HG03432 (cell line): ENCODE data around the gene SEMA3E.
A peak's percentile ranks its signal among the peaks of the same experiment; 100 is the strongest.
"Not testable (repeated sequence)": the region's sequence is repeated elsewhere in the genome, so short reads cannot be mapped to it uniquely, and the experiment has no call there.

Source experiments
- ATAC-seq: cut with Tn5 transposase; IDR thresholded peaks from one replicate; pipeline ENCODE4 v1.9.1; 2021; ENCODE audit warnings: mild to moderate bottlenecking, moderate library complexity; ENCODE audit not compliant: unreplicated experiment

The SEMA3E gene

DNA sequence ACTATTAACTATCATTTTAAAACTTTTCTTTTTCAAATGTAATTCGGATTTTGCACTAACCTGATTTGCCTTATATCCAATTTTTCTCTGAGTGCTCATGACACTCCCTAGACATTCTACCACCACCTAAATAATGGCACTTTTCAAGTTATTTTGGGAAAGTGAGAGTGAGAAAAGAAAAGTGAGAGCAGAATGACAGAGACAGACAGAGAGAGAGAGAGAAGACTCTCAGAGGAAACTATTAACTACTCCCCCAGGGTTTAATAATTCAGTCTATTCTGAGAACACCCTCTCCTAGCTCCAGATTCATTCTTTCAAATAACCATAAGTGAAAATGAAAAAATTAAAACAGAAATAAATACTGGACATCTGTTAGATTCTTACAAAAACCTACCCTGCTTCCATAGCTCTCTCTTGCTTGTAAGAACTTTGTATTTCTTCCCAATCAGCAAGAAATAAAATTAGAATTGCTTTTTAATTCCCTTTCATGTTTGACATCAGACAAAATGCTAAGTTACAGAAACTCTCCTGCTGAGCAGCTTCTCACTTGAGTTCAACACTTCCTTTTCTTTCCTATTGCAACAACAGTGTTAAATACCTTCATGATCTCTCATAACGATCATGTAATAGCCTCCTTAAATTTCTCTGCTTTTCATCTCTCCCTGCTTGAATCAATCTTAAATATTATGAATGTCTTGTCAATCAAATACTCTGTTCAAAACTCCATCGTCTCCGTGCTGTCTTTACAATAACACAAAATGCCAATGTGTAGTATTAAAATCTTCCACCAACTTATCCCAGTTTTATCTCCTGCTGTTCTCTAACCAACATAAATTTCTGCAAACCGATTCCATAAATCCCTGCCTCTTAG, 191.7 kb downstream of the SEMA3E start:
- peak; percentile 95 for ATAC-seq

DNA sequence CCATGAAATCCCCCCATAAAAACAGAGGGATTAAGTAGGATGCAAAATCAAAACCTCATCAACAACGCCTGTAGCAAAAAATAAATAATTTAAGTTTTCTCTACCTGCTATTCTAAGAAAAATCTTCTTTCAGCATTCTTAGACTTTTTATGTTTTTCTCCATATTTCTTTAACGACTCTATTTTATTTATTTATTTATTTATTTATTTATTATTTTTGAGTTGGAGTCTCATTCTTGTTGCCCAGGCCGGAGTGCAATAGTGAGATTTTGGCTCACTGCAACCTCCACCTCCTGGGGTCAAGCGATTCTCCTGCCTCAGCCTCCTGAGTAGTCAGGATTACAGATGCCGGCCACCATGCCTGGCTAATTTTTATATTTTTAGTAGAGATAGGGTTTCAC, 192.5 kb downstream of the SEMA3E start:
- ATAC-seq: no peak

DNA sequence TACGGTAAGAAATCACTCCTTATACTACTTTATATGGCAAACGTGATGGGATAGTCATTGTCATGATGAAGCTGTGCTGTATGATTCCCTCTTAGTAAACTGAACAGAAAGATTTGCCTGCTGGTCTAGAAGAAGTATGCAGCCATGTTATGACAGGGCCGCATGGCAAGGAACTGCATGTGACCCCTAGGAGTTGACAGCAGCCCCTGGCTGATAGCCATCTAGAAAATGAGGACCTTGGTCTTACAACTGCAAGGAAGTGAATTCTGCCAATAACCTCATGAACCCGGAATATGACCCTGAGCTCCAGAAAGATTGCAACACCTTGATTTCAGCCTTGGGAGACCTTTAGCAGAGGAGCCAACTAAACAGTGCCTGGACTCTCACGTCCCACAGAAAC, 193.3 kb downstream of the SEMA3E start:
- no peak for ATAC-seq

DNA sequence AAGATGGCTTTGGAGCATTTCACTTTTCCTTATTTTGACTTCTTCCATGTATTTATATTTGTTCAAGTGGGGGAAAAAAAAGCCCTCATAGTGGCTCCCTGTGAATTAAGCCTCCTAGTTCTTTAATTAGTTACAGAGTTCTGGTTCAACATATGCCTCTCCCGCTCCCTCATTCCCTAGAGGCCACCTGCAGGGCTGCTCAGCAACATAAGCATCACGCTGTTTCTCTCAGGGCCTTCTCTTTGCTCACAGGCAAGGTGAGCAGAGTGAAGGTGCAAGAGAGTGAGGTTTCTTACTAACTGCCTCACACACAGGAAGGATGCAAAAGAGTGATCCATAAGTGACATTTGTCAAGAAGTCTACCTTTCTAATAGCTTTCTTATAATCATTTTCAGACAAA, 196.7 kb downstream of the SEMA3E start:
- no peak for ATAC-seq

DNA sequence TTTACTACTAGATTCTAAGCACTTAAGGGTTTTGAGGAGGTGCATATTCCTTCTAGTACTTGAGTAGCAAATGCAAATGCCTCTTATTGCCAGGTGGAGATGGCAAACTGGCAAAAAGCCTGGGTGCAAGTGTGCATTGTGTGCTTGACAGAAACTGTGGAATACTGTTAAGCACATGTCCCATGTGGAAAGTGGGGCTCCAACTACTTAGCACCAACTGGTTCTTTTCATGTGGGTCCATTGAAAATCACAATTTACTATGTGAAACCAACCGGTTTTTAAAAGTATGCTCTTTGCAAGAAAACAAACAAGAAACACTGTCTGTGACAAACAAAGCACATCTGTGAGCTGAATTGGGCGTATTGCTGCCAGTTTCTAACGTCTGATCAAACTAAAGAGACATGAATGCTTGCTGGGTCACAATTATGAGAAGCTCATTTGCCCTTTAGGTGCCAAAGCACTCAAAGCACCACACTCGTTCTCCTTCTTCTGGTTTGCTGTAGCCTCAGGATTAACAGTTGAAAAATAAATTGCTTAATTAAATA, 197.4 kb downstream of the SEMA3E start:
- no peak for ATAC-seq

DNA sequence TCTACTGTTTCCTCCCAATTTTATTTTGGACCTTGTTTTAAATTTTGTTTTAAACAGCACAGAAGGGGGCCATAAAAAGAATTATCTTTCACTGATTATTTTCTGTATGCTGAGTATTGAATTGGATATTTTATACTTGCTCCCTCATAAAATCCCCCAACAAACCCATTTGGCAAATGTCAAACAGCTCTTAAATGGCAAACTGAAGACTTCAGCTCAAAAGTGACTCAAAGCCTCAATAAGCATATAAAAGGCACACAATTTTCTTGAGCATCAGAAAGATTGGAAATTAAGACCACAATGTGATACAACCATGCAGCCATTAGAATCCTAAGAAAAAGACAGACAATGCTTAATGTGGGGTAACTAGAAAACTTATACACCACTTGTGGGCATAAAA, 199.2 kb downstream of the SEMA3E start:
- ATAC-seq: no peak

DNA sequence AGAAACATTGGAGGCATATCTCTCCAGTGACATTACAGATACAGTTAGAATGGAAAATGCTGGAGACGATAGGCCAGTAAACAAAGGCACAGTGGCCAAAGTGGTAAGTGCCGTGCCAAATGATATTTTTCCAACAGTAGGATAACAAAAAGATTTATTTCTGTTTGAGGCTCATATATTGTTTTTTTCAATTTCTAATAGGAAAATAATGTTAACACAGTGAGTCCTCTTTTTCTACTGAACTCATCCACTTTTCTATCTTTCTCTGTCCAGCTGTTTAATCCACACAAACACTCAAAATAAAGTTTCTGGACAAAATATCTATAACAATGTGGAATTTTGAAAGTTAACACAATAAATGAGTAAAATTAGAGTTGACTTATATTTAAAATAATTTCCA, 201.3 kb downstream of the SEMA3E start:
- ATAC-seq: no peak

DNA sequence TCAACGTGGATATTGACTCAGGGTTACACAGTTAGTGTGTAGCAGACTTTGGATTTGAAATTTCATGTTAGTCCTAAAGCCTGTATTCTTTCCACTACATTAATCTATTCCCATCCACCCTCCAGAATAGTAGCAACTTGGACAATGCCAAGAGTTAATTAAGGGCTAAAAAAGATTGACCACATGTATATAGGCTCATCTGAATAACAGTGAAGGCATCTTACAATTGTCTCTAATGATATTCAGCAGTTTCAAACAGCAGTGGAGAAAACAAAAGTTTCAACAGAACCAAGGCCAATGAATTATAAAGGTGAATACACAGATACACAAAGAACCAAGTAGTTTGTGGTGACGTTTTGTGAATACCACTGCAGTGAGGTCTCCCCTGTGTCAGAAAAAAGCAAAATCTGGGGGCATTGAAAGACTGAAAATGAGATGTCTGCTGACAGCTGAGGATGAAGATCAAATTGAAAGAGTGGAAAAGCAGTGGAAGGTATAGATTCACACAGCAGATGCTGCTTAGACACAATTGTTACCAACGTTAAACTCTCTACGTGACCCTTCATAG, 202.8 kb downstream of the SEMA3E start:
- ATAC-seq: no peak

DNA sequence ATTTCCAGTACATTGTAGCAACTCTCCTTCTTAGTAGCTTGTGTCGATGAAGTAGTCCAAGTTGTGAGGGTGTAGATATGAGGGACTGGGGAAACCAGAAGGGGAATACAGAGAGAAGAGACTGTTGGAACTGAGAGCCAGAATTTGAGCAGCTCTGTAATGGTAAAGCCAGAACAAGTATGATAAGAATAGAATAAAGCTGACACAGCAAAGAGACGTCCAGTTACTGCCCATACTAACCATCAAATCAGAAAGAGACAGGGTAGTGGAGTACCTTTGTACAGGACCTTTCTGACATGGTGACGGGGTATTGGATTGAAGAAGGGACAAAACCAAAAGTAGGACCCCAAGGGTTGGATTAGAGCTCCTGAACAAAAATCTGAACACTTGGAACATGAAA, 206.0 kb downstream of the SEMA3E start:
- ATAC-seq: no peak

DNA sequence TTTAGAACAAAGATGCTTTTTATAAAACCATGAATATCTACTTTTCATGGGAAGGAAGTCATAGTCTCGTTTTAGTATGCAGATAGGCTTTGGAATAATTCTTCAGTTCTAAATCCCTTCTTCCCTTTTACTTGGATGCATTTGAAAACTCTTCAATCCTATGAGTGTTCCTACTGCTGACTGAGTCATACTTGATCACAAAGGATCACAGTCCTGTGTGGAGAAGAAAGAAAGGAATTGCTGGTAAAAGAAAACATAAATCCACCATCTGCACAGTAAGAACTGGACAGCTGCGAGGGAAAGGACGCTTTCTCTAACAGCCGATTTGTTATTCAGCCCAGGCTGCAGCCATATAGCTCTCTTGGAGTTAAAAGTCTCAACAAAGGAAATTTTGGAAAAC, 209.9 kb downstream of the SEMA3E start:
- no peak for ATAC-seq

DNA sequence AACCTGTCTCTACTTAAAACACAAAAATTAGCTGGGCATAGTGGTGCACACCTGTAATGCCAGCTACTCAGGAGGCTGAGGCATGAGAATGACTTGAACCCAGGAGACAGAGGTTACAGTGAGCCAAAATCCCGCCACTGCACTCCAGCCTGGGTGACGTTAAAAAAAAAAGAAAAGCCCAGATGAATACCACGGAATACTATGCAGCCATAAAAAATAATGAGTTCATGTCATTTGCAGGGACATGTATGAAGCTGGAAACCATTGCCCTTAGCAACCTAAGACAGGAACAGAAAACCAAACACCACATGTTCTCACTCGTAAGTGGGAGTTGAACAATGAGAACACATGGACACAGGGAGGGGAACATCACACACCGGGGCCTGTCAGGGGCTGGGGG, 218.7 kb downstream of the SEMA3E start:
- not testable (repeated sequence) for ATAC-seq

DNA sequence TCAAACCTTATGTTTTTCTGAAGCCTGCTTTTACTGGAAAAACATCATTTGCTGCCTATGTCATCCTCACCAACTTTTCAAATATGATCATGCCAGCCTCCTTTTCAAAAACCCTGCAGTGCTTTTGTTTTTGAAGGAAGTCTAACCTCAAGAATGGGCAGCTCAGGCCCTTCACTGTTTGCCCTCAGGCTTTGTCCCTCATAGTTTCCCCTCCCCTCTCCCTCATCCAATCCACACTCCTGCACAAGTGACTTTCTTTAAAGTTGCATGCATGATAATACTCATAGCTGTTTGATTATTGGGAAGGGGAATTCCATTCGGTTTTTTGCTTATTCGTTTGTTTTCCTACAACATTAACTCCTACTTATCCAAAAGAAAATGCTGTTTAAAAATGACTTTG, 219.4 kb downstream of the SEMA3E start:
- no peak for ATAC-seq

DNA sequence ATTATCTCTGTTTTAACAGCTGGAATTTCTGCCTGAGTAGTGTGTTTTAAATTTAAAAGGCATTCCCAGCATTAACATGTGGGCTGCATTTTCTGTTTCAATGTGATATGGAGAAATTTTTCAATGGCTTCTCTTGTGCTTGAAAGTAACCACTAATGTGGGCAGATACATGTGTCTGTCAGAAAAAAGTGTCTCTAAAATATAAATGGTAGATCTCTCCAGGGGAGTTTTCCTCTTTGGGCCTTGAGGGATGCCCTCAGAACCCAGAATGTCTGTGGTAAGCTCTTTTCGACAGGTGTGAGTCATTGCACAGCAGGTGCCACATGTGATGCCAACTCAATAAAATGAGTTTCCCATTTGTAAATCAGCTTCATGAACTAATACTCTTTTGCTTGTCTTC, 221.1 kb downstream of the SEMA3E start:
- no peak for ATAC-seq

DNA sequence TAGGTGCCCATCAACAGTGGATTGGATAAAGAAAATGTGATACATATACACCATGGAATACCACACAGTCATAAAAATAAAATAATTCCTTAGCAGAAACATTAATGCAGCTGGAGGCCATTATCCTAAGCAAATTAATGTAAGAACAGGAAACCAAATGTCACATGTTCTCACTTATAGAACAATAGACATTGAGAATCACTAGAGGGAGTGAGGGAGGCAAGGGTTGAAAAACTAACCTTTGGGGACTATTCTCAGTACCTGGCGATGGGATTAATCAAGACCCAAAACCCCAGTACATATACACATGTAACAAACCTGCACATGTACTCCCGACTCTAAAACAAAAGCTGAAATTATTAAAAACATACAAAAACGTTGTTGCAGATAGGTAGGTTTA, 222.6 kb downstream of the SEMA3E start:
- no peak for ATAC-seq

DNA sequence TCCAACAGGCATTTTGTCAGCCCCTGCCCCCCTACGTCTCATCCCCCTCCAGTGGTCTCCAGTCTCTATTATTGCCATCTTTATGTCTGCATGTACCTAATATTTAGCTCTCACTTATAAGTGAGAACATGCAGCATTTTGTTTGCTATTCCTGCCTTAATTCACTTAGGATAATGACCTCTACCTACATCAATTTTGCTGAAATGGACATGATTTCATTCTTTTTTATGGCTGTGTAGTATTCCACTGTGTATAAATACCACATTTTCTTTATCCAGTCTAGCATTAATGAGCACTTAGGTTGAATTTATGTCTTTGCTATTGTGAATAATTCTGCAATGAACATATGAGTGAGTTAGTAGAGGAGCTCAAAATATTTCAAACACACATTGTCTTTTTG, 229.9 kb downstream of the SEMA3E start:
- ATAC-seq: no peak

DNA sequence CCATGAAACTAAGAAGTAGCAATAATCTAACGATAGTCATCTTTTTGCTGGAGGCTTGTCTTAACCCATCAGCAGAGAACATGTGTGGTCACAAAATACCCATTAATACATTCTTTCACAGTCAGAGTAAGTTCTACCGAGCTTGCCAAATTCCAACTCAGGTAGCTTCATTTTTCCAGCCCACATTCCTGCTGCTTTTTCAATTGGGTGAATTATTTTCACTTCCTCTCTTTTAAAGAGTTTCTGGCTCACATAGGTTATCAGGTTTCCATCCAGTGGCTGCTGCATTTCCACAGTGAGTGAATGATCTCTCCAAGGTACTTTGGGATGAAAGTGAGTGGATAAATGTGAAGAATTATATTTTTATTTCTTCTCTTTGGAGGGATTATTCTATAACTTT, 233.1 kb downstream of the SEMA3E start:
- no peak for ATAC-seq

DNA sequence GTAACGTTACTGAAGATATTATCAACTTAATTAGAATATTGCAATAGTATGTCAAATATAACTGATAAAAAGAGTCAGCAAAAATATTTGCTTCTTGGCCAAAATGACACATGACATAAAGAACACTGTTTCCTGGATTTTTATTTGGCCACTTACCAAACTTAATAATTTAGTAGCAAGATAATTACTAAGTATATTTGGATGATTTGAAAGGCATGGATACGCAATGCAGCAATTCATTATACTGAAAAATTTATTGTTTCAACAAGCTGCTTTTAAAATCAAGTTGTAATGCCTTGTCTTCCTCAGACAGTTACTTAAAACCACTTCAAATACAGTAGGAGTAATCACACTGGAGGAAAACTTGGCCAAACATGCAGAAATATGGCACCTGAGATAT, 234.0 kb downstream of the SEMA3E start:
- ATAC-seq: no peak

DNA sequence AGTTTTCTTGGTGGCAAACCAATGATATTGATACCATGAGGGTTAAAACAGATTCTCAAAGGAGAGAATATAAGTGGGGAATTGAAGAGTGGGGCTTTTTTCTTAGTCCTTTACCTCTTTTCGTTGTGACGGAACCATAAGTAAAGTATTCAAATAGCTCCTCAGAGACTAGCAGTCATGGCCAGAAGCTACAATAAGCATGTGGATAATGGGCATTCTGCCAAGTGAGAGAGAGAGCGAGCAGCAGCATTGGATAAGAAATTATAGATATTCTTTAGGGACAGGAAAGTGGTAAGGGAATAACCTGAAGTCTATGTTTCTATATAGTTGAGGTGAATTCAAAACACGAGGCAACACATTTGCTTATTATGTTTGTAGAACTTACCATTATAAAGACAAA, 235.1 kb downstream of the SEMA3E start:
- ATAC-seq: no peak

DNA sequence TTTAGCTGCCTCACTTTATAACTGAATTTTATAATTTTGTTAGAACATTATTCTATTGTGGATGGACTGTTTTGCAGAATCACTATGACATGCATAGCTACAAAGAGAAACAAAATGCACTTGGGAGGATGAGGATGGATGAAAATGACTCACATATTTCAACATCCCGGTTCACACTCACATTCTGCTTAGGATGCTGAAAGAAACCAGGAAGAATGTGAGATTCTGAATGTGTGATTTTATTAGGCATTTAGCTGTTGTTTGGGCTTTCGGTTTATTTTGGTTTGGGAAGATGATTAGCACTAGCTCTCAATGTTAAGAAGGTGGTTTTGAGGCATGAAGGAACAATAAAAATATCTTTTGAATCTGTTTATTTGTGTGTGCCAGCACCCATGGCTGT, 235.5 kb downstream of the SEMA3E start:
- ATAC-seq: no peak

DNA sequence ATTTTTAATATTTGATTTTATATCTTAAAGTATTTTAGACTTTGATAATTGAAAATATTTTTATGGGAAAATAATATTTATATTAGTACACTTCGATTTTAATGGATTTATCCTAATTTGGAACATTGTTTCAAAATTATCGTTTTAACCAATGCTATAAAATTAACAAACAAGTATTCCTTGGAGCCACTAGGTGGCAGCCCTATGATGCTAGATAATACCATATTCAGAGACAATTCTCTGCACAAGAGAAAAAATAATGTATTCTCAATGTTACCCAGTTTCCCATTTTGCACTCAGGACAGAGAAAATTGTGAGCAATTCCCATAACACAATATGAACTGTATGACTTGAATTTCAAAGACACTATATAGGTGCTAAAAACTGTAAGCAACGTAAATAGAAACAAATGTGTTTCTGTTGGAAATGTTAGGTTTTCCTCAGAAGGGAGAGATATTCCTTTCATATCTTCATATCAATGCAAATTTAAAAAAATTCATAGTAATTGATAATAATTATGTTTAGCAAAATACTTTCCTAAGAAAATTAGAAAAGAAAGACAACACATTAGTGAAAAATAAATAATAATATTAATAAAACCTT, 237.8 kb downstream of the SEMA3E start:
- ATAC-seq: peak; percentile 82

DNA sequence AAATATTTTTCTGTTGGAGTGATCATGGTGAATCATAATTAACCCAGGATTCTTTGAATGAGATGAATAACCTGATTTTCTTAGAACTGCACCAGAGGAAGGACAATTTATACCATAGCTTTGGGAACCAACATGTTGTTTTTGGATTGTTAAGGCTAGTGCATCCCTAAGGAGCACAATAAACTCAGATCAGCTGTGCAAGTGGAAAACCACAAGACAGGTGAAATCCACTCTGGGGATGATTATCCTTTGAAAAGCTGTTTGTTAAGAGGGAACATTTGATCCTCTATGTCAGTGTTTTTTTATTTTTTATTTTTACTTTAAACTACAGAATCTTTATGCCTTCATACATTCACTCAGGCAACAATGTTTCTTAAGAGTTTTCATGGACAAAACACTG, 254.2 kb downstream of the SEMA3E start:
- no peak for ATAC-seq

DNA sequence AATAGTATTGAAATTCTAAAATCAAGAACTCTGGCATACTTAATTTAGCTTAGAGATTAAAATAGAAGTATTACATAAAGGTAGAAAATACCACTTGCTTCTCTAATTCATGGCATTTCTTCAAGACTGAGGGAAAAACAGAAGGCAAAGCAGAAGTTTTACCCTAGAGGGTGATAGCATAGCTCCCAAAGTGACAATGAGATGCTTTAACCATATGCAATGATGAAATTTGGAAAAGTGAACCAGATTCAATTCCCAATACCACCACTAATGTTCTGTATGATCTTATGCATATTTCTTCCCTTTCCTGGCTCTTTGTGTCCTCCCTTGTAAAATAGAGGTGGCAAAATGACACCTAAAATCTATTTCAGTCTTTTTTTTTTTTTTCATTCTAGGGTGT, 260.5 kb downstream of the SEMA3E start:
- no peak for ATAC-seq
